Cardiac fibroblast (primary cell): ENCODE results near the gene SMOC2.

Source experiments
- DNase-seq, 2 donors: peaks; one replicate each; pipeline versions ENCODE4 v3.0.0 to v3.0.0-alpha.2; 2010; ENCODE audit warnings: low read depth in 2 of 2
- H3K4me3 ChIP-seq, 2 donors: replicated peaks in 1 of 2; 1 replicate in 1 of 2; 2 replicates in 1 of 2; pipeline ENCODE4 v1.5.1; 2011; ENCODE audit warnings: low read depth in 2 of 2, low read length in 2 of 2, mild to moderate bottlenecking in 2 of 2, moderate library complexity in 1 of 2
- TF ChIP-seq, protein P1 (sequence below): IDR thresholded peaks from one replicate; pipeline ENCODE4 v1.5.1; 2011; ENCODE audit warnings: low read depth, mild to moderate bottlenecking, low read length, inconsistent platforms

Gene SMOC2

GRCh38 chr6:168678077-168678476 is 237.1 kb downstream of the SMOC2 start:
- no peak overlapping the region for H3K4me3 ChIP-seq
- no peak for DNase-seq
- TF ChIP-seq, protein P1, sequence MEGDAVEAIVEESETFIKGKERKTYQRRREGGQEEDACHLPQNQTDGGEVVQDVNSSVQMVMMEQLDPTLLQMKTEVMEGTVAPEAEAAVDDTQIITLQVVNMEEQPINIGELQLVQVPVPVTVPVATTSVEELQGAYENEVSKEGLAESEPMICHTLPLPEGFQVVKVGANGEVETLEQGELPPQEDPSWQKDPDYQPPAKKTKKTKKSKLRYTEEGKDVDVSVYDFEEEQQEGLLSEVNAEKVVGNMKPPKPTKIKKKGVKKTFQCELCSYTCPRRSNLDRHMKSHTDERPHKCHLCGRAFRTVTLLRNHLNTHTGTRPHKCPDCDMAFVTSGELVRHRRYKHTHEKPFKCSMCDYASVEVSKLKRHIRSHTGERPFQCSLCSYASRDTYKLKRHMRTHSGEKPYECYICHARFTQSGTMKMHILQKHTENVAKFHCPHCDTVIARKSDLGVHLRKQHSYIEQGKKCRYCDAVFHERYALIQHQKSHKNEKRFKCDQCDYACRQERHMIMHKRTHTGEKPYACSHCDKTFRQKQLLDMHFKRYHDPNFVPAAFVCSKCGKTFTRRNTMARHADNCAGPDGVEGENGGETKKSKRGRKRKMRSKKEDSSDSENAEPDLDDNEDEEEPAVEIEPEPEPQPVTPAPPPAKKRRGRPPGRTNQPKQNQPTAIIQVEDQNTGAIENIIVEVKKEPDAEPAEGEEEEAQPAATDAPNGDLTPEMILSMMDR, result no peak

- DNase-seq, result no peak
- no peak overlapping the region for H3K4me3 ChIP-seq
- TF ChIP-seq, protein P1, result no peak
These were observed 237.6 kb downstream of the SMOC2 start for GRCh38 chr6:168678588-168678987.

DNA sequence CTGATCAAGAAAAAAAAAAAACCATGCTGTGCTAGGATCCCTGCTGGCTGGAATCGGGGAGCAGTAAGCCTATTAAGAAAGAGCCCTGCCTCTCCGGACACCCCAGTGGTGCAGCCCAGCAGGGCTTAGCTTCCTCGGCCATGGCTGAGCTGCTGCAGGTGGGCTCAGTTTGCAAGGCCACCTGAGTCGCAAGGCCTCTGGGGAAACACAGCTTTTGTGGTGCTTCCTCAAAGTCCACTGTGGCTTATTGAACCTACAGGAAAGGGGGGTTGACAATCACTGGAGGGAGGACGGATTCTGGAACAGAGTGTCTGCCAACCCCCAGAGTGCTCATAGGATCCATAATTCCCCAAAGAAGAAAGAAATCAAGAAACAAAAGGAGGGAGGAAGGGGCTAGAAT is 240.8 kb downstream of the SMOC2 start:
- DNase-seq, result no peak
- TF ChIP-seq, protein P1, result no peak
- H3K4me3 ChIP-seq, result no peak overlapping the region

DNA sequence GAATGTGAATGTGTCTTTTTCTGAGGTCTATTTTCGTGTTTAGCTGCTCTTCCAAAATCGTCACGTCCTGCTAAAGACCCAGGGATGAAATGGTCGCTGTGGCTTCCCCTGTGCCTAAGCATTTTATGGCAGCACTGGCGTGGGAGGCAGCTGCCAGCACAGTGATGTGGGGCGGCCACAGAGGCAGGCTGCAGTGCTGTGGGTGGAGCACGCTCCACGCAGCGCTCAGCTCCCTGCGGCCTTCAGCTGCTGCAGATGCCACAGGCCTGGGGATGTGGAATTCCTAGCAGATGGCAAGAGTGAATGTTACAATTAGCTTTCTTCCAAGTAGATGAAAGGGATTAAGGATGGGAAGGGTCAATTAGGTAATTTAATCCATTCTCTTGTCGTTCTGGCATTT is 242.6 kb downstream of the SMOC2 start:
- TF ChIP-seq, protein P1, result no peak
- H3K4me3 ChIP-seq, result no peak overlapping the region
- no peak for DNase-seq

DNA sequence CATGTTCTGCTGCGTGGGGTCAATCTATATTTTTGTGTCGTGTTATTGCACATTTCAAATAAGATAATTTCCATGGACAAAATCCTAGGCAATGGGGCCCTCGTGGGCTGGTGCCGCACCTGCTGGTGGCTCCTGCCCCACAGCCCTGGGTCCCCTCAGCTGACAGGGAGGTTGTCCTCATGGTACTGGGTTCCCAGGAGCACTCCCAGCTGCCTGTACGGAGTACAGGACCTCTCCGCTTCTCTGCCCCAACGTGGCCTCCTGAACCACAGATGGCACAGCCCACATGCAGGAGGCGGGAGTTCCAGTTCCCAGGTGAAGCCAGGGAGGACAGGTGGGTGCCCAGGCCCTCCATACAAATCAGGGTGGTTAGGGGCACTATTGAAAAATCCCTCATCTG is 243.5 kb downstream of the SMOC2 start:
- no peak for DNase-seq
- H3K4me3 ChIP-seq, result no peak overlapping the region
- TF ChIP-seq, protein P1, result no peak

DNA sequence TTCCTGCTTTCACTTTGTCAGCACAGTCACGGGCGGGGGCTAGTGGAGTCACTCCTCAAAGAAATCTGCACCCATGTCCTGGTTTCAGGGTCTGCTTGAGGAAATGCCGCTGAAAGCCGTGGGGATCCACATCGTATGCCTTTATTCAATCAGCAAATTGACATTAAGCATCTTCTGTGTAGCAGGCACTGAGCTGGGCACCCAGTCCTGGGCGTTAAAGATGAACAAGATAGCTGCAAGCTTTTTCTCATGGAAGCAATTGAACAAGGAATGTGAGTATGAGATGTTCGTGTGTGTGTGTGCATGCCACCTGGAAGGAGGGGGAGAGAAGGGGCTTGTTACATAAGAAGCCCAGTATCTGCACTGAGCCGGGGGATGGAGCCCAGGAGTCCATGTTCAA is 243.9 kb downstream of the SMOC2 start:
- H3K4me3 ChIP-seq, result no peak overlapping the region
- TF ChIP-seq, protein P1, result no peak
- no peak for DNase-seq

DNA sequence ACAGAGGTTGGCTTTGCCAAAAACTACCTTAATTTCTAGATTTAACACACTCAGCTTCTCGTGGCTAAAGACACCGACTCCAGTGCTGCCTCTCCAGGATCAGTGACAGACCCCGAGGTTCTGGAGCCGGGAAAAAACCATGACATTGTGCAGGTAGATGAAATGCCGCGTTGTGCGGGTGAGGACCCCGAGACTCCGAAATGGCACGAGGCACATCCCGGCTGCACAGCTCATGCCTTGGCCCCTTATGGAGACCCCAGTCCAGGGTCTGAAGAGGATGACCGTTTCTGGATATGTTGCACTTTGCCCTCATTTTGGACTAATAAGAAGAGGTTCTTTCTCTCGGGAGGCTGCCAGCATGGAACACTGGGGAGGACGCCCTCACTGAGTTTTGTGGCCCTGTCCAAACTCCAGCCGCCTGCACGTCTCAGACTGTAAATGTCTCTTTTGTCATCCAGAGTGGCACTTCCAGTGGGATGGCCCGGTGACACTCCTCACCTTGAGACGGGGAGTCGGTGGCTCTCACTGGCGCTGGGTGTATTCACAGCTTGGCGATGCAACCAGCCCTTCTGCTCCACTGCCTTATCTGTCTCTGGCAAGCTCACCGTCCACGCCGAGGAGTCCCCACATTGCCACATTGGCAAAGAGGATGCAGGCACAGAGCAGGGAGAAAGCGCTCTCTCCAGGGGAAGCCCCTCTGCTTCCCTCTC is 245.2 kb downstream of the SMOC2 start:
- no peak overlapping the region for H3K4me3 ChIP-seq
- DNase-seq, result no peak
- TF ChIP-seq, protein P1, result no peak
